ENCODE results near the gene PNLDC1.
"Not testable (repeated sequence)": the region's sequence is repeated elsewhere in the genome, so short reads cannot be mapped to it uniquely, and the experiment has no call there.

PNLDC1 gene

GRCh38 chr6:159788753-159789376, 11.2 kb upstream of the PNLDC1 start:
- no peak for TF ChIP-seq CTCF (conservative IDR thresholded peaks at IDR 0.05)
- peak overlapping the region; percentile 92 for H3K27ac ChIP-seq

GRCh38 chr6:159789377-159790148, 10.5 kb upstream of the PNLDC1 start, which contains the start of gene TCP1:
Gene TCP1, minus strand, starts transcription at chr6:159789602. Its CDS starts 134 bp downstream, at chr6:159789468.
- no peak for TF ChIP-seq CTCF (conservative IDR thresholded peaks at IDR 0.05)
- peak within 1 kb of the TSS; percentile 92 for H3K27ac ChIP-seq

GRCh38 chr6:159790149-159790955, 9.7 kb upstream of the PNLDC1 start, which contains the start of gene MRPL18:
Gene MRPL18, plus strand, starts transcription at chr6:159790467. Its CDS starts 121 bp downstream, at chr6:159790588.
- no peak for TF ChIP-seq CTCF (conservative IDR thresholded peaks at IDR 0.05)
- H3K27ac ChIP-seq = peak within 1 kb of the TSS; percentile 92

- H3K27ac ChIP-seq = peak overlapping the region; percentile 92
- no peak for TF ChIP-seq CTCF (conservative IDR thresholded peaks at IDR 0.05)
These were observed 9.0 kb upstream of the PNLDC1 start for GRCh38 chr6:159790956-159791598.

GRCh38 chr6:159794976-159795375, 5.1 kb upstream of the PNLDC1 start:
- H3K27ac ChIP-seq = not testable (repeated sequence)

DNA sequence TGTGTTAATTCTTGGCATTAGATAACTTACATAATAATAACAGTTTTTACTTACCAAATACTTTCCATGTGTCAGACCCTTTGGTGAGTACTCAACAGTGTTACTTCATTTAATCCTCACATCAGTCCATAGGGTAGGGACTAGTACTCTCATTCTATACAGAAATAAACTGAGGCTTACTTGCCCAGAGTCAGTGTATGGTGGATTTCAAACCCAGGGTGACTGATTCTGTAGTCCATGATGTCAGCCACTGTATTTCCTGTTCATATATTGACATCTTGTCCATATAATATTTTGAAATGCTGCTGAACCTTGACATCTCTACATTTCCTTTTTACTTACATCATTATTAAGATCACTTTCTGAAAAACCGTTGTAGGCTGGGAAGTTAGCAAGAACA, 2.5 kb upstream of the PNLDC1 start:
- no peak overlapping the region for H3K27ac ChIP-seq
- no peak for TF ChIP-seq CTCF (conservative IDR thresholded peaks at IDR 0.05)

- no peak overlapping the region for H3K27ac ChIP-seq
- no peak for TF ChIP-seq CTCF (conservative IDR thresholded peaks at IDR 0.05)
These were observed 1.9 kb downstream of the PNLDC1 start for GRCh38 chr6:159801935-159802334.
